RWPE1 (cell line): ENCODE data around the gene AGTPBP1.

ENCODE experiments used
- CTCF ChIA-PET: fragments of 350-600 bp; sonication (Branson Sonifier 250); formaldehyde crosslinking; extraction: SDS; loops from one replicate; lab custom pipeline; 2021; lab: Yijun Ruan, JAX
- POLR2A ChIA-PET: fragments of 400-600 bp; formaldehyde crosslinking; extraction: SDS; loops from one replicate; lab custom pipeline; 2020; ENCODE audit warnings: antibody characterized with exemption; ENCODE audit not compliant: low non-redundant PET; lab: Yijun Ruan, JAX
- DNase-seq: peaks from one replicate; pipeline ENCODE4 v3.0.0; 2012; ENCODE audit warnings: low spot score
- H3K27ac ChIP-seq: fragments of 450-650 bp; 2 replicates; pipeline ENCODE4 v1.5.1; 2017
- CTCF ChIP-seq: fragments of 450-650 bp; conservative IDR thresholded peaks from 2 replicates; pipeline ENCODE4 v1.5.1; 2017; ENCODE audit warnings: low read depth, mild to moderate bottlenecking

Gene AGTPBP1

GRCh38 chr9:85510830-85511504 lies 230.8 kb downstream of the AGTPBP1 start:
- no peak for DNase-seq
- ChIA-PET CTCF (interaction anchor here (2.2 kb wide), 1 partner anchor 99 kb away, joined by 7 read pairs; no protein-coding TSS in a partner anchor), POLR2A (no interaction called here)
- H3K27ac ChIP-seq, result no peak overlapping the region
- TF ChIP-seq CTCF, result no peak

GRCh38 chr9:85508616-85509015 lies 233.1 kb downstream of the AGTPBP1 start:
- ChIA-PET POLR2A (no interaction called here), CTCF (interaction anchor here (0.5 to 0.7 kb wide), 2 partner anchors 102 to 190 kb away, joined by 3 to 4 read pairs; no protein-coding TSS in a partner anchor)
- DNase-seq, result peak; percentile 39
- no peak overlapping the region for H3K27ac ChIP-seq
- TF ChIP-seq CTCF, result no peak

GRCh38 chr9:85505612-85506011 lies 236.1 kb downstream of the AGTPBP1 start:
- POLR2A ChIA-PET, result no interaction called here
- TF ChIP-seq CTCF, result no peak
- no peak overlapping the region for H3K27ac ChIP-seq
- DNase-seq, result no peak
- CTCF ChIA-PET, result no interaction called here

GRCh38 chr9:85502815-85503655 lies 238.7 kb downstream of the AGTPBP1 start:
- CTCF ChIA-PET, result interaction anchor here (0.7 to 2.6 kb wide), 3 partner anchors 67 to 1106 kb away, joined by 3 to 11 read pairs (median 3); no protein-coding TSS in a partner anchor
- no peak overlapping the region for H3K27ac ChIP-seq
- no peak for DNase-seq
- no peak for TF ChIP-seq CTCF
- POLR2A ChIA-PET, result no interaction called here

GRCh38 chr9:85501882-85502281 lies 239.9 kb downstream of the AGTPBP1 start:
- ChIA-PET POLR2A (no interaction called here), CTCF (interaction anchor here (2.6 kb wide), 1 partner anchor 108 kb away, joined by 11 read pairs; no protein-coding TSS in a partner anchor)
- DNase-seq, result no peak
- no peak for TF ChIP-seq CTCF
- H3K27ac ChIP-seq, result no peak overlapping the region

GRCh38 chr9:85501456-85501855 lies 240.3 kb downstream of the AGTPBP1 start:
- no peak for TF ChIP-seq CTCF
- no peak overlapping the region for H3K27ac ChIP-seq
- POLR2A ChIA-PET, result no interaction called here
- CTCF ChIA-PET, result interaction anchor here (2.6 kb wide), 1 partner anchor 109 kb away, joined by 11 read pairs; no protein-coding TSS in a partner anchor
- no peak for DNase-seq
